ENCODE data around the gene KRTAP10-11. TPM values are rescaled to one million over a fixed set of nuclear protein-coding genes. Genes with fewer than 3 reads are reported as not detected.

KRTAP10-11 gene
- total RNA-seq, 1 donor from 2014 or later: not detected

DNA sequence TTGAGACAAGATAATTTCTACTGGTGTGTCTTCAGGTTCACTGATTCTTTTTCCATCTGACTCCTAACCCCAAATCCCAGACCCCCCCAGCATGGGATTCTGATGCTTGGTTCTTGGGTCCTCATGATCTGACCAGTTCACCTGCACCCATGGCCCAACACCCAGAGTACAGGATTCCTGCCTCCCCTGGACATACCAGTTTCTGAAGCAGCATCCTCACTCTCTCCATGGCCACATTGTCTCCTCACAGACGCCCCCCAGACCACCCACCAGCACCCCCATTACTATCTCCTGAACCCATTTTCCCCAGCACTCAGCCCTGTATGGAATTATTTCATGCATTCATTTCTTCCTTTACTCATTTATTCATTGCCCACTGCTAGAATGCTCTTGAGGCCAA is 10.7 kb downstream of the KRTAP10-11 start:
- H3K4me1 Mint-ChIP-seq (ENCODE audit: low read depth, unreplicated experiment): peaks cover 7% of the 10 kb centered on the region
- TF ChIP-seq, protein P1, sequence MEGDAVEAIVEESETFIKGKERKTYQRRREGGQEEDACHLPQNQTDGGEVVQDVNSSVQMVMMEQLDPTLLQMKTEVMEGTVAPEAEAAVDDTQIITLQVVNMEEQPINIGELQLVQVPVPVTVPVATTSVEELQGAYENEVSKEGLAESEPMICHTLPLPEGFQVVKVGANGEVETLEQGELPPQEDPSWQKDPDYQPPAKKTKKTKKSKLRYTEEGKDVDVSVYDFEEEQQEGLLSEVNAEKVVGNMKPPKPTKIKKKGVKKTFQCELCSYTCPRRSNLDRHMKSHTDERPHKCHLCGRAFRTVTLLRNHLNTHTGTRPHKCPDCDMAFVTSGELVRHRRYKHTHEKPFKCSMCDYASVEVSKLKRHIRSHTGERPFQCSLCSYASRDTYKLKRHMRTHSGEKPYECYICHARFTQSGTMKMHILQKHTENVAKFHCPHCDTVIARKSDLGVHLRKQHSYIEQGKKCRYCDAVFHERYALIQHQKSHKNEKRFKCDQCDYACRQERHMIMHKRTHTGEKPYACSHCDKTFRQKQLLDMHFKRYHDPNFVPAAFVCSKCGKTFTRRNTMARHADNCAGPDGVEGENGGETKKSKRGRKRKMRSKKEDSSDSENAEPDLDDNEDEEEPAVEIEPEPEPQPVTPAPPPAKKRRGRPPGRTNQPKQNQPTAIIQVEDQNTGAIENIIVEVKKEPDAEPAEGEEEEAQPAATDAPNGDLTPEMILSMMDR (IDR thresholded peaks at IDR 0.05; ENCODE audit: insufficient read depth, low read depth, low read length): no peak
- TF ChIP-seq EZH2 (IDR thresholded peaks at IDR 0.05; ENCODE audit: insufficient read depth, low read length): no peak
- no peak overlapping the region for H3K4me3 Mint-ChIP-seq (ENCODE audit: unreplicated experiment)
- no peaks in the 10 kb centered on the region for H3K27me3 ChIP-seq (ENCODE audit: insufficient read depth, low read length)
- no peaks in the 10 kb centered on the region for H3K79me2 ChIP-seq (ENCODE audit: insufficient read depth, low read length)
- H2AFZ ChIP-seq (ENCODE audit: low read depth, low read length): no peak overlapping the region
- H3K9ac ChIP-seq (ENCODE audit: low read length): no peak overlapping the region
- peaks cover 29% of the 10 kb centered on the region for H3K9me3 Mint-ChIP-seq (ENCODE audit: unreplicated experiment)
- peaks cover 30% of the 10 kb centered on the region for H3K27me3 Mint-ChIP-seq (ENCODE audit: low read depth, unreplicated experiment)
- FAIRE-seq: no peak
- no peaks in the 10 kb centered on the region for H3K36me3 ChIP-seq (ENCODE audit: insufficient read depth, low read length)
- H3K4me2 ChIP-seq (ENCODE audit: low read length): no peak overlapping the region
- H3K27ac Mint-ChIP-seq (ENCODE audit: unreplicated experiment): no peak overlapping the region
- H3K36me3 Mint-ChIP-seq (ENCODE audit: low read depth, unreplicated experiment): peaks cover 2% of the 10 kb centered on the region
- DNase-seq (ENCODE audit: low read depth): no peak
- H3K9me3 ChIP-seq (ENCODE audit: insufficient read depth, low read depth, low read length): no peaks in the 10 kb centered on the region
- H4K20me1 ChIP-seq (ENCODE audit: insufficient read depth, low read length): no peaks in the 10 kb centered on the region
- no peak overlapping the region for H3K27ac ChIP-seq (ENCODE audit: low read depth, low read length)
- no peaks in the 10 kb centered on the region for H3K4me1 ChIP-seq (ENCODE audit: insufficient read depth, low read length)
- no peak overlapping the region for H3K4me3 ChIP-seq (ENCODE audit: insufficient read depth, low read depth, low read length)

DNA sequence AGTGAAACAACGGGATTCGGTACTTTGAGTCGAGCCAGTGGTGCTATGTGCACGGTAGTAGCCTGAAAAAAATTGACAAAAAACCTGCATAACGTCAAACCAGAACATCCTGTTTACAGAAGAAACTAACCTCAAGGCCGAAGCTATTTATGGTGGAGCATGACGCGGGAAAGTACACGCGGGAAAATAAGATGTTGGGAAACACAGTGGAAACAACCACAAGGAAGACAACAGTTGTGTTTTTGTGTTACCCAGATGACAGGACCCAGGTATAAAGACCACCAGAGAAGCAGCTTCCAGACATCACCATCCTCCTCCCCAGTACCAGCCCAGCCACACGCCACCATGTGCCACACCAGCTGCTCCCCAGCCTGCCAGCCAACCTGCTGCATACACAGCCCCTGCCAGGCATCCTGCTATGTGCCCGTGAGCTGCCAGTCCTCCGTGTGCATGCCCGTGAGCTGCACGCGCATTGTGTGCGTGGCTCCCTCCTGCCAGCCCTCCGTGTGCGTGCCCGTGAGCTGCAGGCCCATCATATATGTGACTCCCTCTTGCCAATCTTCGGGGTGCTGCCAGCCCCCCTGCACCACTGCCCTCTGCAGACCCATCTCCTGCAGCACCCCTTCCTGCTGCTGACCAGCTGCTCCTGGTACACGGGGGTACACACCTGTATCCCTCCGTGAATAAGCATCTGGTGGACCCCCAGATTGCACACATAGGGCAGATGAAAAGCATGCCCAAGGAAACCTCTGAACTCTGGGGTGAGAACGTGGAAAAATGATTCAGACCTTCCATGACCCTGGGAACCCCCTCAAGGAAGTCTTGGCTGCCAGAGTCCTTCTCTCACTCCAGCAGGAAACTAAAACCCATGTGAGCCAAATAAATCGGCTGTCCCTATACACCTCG is 11.7 kb downstream of the KRTAP10-11 start, which contains the start of gene KRTAP12-3:
Gene KRTAP12-3 (plus strand): TSS at position 298 of the 906 bp plus-strand sequence. CDS start 48 bp downstream, at position 346.
- Histone ChIP-seq H4K20me1 (ENCODE audit: insufficient read depth, low read length) (no peaks in the 10 kb centered on the region), H2AFZ (ENCODE audit: low read depth, low read length) (no peak within 1 kb of the TSS), H3K27me3 (ENCODE audit: insufficient read depth, low read length) (no peaks in the 10 kb centered on the region), H3K79me2 (ENCODE audit: insufficient read depth, low read length) (no peaks in the 10 kb centered on the region), H3K4me1 (ENCODE audit: insufficient read depth, low read length) (no peaks in the 10 kb centered on the region), H3K9me3 (ENCODE audit: insufficient read depth, low read depth, low read length) (no peaks in the 10 kb centered on the region), H3K36me3 (ENCODE audit: insufficient read depth, low read length) (no peaks in the 10 kb centered on the region), H3K9ac (ENCODE audit: low read length) (no peak within 1 kb of the TSS), H3K4me2 (ENCODE audit: low read length) (no peak within 1 kb of the TSS), H3K4me3 (ENCODE audit: insufficient read depth, low read depth, low read length) (no peak within 1 kb of the TSS), H3K27ac (ENCODE audit: low read depth, low read length) (no peak within 1 kb of the TSS)
- Mint-ChIP-seq H3K27ac (ENCODE audit: unreplicated experiment) (no peak within 1 kb of the TSS), H3K36me3 (ENCODE audit: low read depth, unreplicated experiment) (peaks cover 2% of the 10 kb centered on the region), H3K27me3 (ENCODE audit: low read depth, unreplicated experiment) (peaks cover 30% of the 10 kb centered on the region), H3K4me1 (ENCODE audit: low read depth, unreplicated experiment) (peaks cover 7% of the 10 kb centered on the region), H3K9me3 (ENCODE audit: unreplicated experiment) (peaks cover 31% of the 10 kb centered on the region), H3K4me3 (ENCODE audit: unreplicated experiment) (peak within 1 kb of the TSS; percentile 40)
- TF ChIP-seq EZH2 (IDR thresholded peaks at IDR 0.05; ENCODE audit: insufficient read depth, low read length): no peak
- TF ChIP-seq, protein P1 (IDR thresholded peaks at IDR 0.05; ENCODE audit: insufficient read depth, low read depth, low read length): no peak
- no peak for FAIRE-seq
- no peak for DNase-seq (ENCODE audit: low read depth)

GRCh38 chr21:44658541-44658910 is 12.3 kb downstream of the KRTAP10-11 start:
- Mint-ChIP-seq H3K9me3 (ENCODE audit: unreplicated experiment) (peaks cover 29% of the 10 kb centered on the region), H3K27ac (ENCODE audit: unreplicated experiment) (no peak overlapping the region), H3K4me3 (ENCODE audit: unreplicated experiment) (peak overlapping the region; percentile 40), H3K27me3 (ENCODE audit: low read depth, unreplicated experiment) (peaks cover 29% of the 10 kb centered on the region), H3K4me1 (ENCODE audit: low read depth, unreplicated experiment) (peaks cover 7% of the 10 kb centered on the region), H3K36me3 (ENCODE audit: low read depth, unreplicated experiment) (peaks cover 2% of the 10 kb centered on the region)
- Histone ChIP-seq H3K9me3 (ENCODE audit: insufficient read depth, low read depth, low read length) (no peaks in the 10 kb centered on the region), H3K4me1 (ENCODE audit: insufficient read depth, low read length) (no peaks in the 10 kb centered on the region), H2AFZ (ENCODE audit: low read depth, low read length) (no peak overlapping the region), H3K4me2 (ENCODE audit: low read length) (no peak overlapping the region), H3K27me3 (ENCODE audit: insufficient read depth, low read length) (no peaks in the 10 kb centered on the region), H4K20me1 (ENCODE audit: insufficient read depth, low read length) (no peaks in the 10 kb centered on the region), H3K4me3 (ENCODE audit: insufficient read depth, low read depth, low read length) (no peak overlapping the region), H3K36me3 (ENCODE audit: insufficient read depth, low read length) (no peaks in the 10 kb centered on the region), H3K27ac (ENCODE audit: low read depth, low read length) (no peak overlapping the region), H3K9ac (ENCODE audit: low read length) (no peak overlapping the region), H3K79me2 (ENCODE audit: insufficient read depth, low read length) (no peaks in the 10 kb centered on the region)
- TF ChIP-seq, protein P1 (IDR thresholded peaks at IDR 0.05; ENCODE audit: insufficient read depth, low read depth, low read length): no peak
- TF ChIP-seq EZH2 (IDR thresholded peaks at IDR 0.05; ENCODE audit: insufficient read depth, low read length): no peak
- FAIRE-seq (no peak), DNase-seq (ENCODE audit: low read depth) (no peak)

Data from astrocyte (in vitro differentiated cells and primary cell).